A549 (cell line): ENCODE results near the gene CAND2. TPM values are rescaled to one million over a fixed set of nuclear protein-coding genes. Genes with fewer than 3 reads are reported as not detected.
A peak's percentile ranks its signal among the peaks of the same experiment; 100 is the strongest.

Experiments used
- ATAC-seq, 2 experiments: fragments of 200-7000 bp in 1 of 2; fragments of >200 bp in 1 of 2; cut with Nextera tagmentation in 1 of 2; cut with Tn5 transposase in 1 of 2; 3 replicates each; pipeline versions ENCODE4 v1.8.0 to v1.9.1; 2018 to 2020; ENCODE audit warnings: mild to moderate bottlenecking in 1 of 2, moderate library complexity in 1 of 2
- CTCF ChIA-PET: fragments of 300-600 bp; sonication (Branson Sonifier 250); formaldehyde crosslinking; extraction: SDS; loops from one replicate; lab custom pipeline; 2021; ENCODE audit warnings: antibody characterized with exemption, inconsistent platforms; lab: Yijun Ruan, JAX
- POLR2A ChIA-PET: fragments of 350-600 bp; formaldehyde crosslinking; extraction: SDS; loops from one replicate; lab custom pipeline; 2021; ENCODE audit warnings: antibody characterized with exemption, inconsistent platforms; lab: Yijun Ruan, JAX
- DNase-seq, 2 experiments: peaks; one replicate each; pipeline versions ENCODE4 v3.0.0 to v3.0.0-alpha.2; 2011 to 2016; ENCODE audit warnings: low read depth in 1 of 2, low spot score in 1 of 2
- FAIRE-seq: peaks from 2 replicates; lab custom pipeline; 2011; peaks lifted over from hg19 to GRCh38; lab: Jason Lieb, UNC
- H3K27ac ChIP-seq, 2 experiments: fragments of >200 bp; sonication (Bioruptor Twin); formaldehyde crosslinking; 3 replicates each; pipeline ENCODE4 v1.5.1; 2016 to 2017
- H3K4me1 ChIP-seq: fragments of >200 bp; sonication (Bioruptor Twin); formaldehyde crosslinking; 3 replicates; pipeline ENCODE4 v1.6.1; 2016
- H3K4me2 ChIP-seq: fragments of >200 bp; sonication (Bioruptor Twin); formaldehyde crosslinking; 3 replicates; pipeline ENCODE4 v1.6.1; 2016
- H3K4me3 ChIP-seq: fragments of >200 bp; sonication (Bioruptor Twin); formaldehyde crosslinking; 3 replicates; pipeline ENCODE4 v1.5.1; 2016
- H3K9me3 ChIP-seq: fragments of >200 bp; sonication (Bioruptor Twin); formaldehyde crosslinking; 3 replicates; pipeline ENCODE4 v1.6.1; 2016
- CBX8 ChIP-seq: fragments of 200-600 bp; sonication (generic); IDR thresholded peaks from 2 replicates; pipeline ENCODE4 v1.6.1; 2016
- FOSL2 ChIP-seq, 2 experiments: fragments of 450-650 bp in 1 of 2; fragments of >200 bp in 1 of 2; sonication (Bioruptor Twin) in 1 of 2; formaldehyde crosslinking; IDR thresholded peaks; 2 replicates each; pipeline versions ENCODE4 v1.5.0 to v1.6.1; 2016 to 2020; ENCODE audit warnings: mild to moderate bottlenecking in 1 of 2, moderate library complexity in 1 of 2
- FOXS1 ChIP-seq: fragments of 250-450 bp; sonication (Bioruptor Pico); IDR thresholded peaks from 2 replicates; pipeline ENCODE4 v1.5.0; 2020; ENCODE audit warnings: mild to moderate bottlenecking, moderate library complexity
- MAFK ChIP-seq: fragments of 450-650 bp; IDR thresholded peaks from 2 replicates; pipeline ENCODE4 v1.6.1; 2014; ENCODE audit not compliant: partially characterized antibody
- POLR2AphosphoS2 ChIP-seq: conservative IDR thresholded peaks from 2 replicates; pipeline ENCODE4 v1.6.1; 2012; ENCODE audit warnings: low read length, improper control_type of control experiment, inconsistent platforms
- RAD21 ChIP-seq, 2 experiments: fragments of >200 bp in 1 of 2; sonication (Bioruptor Twin) in 1 of 2; formaldehyde crosslinking in 1 of 2; IDR thresholded peaks in 1 of 2; conservative IDR thresholded peaks in 1 of 2; 2 replicates in 1 of 2; 3 replicates in 1 of 2; pipeline ENCODE4 v1.6.1; 2012 to 2018; ENCODE audit warnings: inconsistent platforms in 1 of 2
- SMC3 ChIP-seq: fragments of >200 bp; sonication (Bioruptor Twin); formaldehyde crosslinking; IDR thresholded peaks from 3 replicates; pipeline ENCODE4 v1.6.1; 2018; ENCODE audit warnings: inconsistent platforms
- TFCP2L1 ChIP-seq: fragments of 250-450 bp; sonication (Bioruptor Pico); IDR thresholded peaks from 2 replicates; pipeline ENCODE4 v1.5.0; 2021; ENCODE audit warnings: mild to moderate bottlenecking
- WGBS: methylation state at CpG from one replicate; pipeline ENCODE4 v1.1.6; 2017; ENCODE audit errors: missing lambda C conversion rate; 5-methylcytosine and 5-hydroxymethylcytosine counted together
- polyA plus RNA-seq, 4 experiments: library from polyadenylated mRNA; depleted of rRNA in 3 of 4; stranded (reverse); fragments of >200 nt; fragmentation: RNase III in 1 of 4; extraction: RNeasy Plus Mini Kit Qiagen cat#74134 plus additional on column Dnase treatment in 1 of 4; gene quantifications; 2 replicates in 3 of 4; 3 replicates in 1 of 4; pipeline ENCODE4 v1.2.3, GENCODE V29; 2011 to 2017
- TF ChIP-seq, protein P1 (sequence below): IDR thresholded peaks from 2 replicates; pipeline ENCODE4 v1.6.1; 2012
- TF ChIP-seq, protein P2 (sequence below): fragments of 450-650 bp; IDR thresholded peaks from 2 replicates; pipeline ENCODE4 v1.6.1; 2014; ENCODE audit warnings: antibody characterized with exemption
- TF ChIP-seq, protein P3 (sequence below): fragments of >200 bp; sonication (Bioruptor Twin); formaldehyde crosslinking; IDR thresholded peaks from 3 replicates; pipeline ENCODE4 v1.5.1; 2016
- TF ChIP-seq, protein P4 (sequence below): fragments of 250-450 bp; sonication (Bioruptor Pico); IDR thresholded peaks from 2 replicates; pipeline ENCODE4 v1.5.0; 2020; ENCODE audit warnings: low read depth, mild to moderate bottlenecking, moderate library complexity
- TF ChIP-seq, protein P5 (sequence below): IDR thresholded peaks from 2 replicates; pipeline ENCODE4 v1.6.1; 2012; ENCODE audit warnings: low read depth, borderline replicate concordance

Gene CAND2
- polyA plus RNA-seq, 2 of the 4 experiments (the other 2 are of a cell fraction), result 0.72 to 0.84 TPM

DNA sequence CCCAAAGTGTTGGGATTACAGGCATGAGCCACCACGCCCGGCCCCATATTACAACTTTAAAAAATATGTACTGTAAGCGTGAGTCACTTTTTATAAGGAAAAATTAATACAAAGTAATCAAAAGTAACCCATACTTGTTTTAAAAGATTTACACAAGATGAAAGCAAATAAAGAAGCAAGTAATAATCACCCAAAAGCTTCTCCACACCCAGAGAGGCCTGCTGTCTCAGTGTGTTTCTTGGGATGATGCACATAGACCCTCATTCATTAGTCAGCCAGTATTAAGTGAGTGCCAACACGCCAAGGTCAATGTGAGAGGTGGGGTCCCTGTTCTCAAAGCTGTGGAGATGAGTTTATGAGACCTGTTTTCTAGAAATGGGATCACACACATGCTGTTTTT, 32.9 kb downstream of the CAND2 start:
- DNase-seq, result no peak
- ChIA-PET POLR2A (no interaction called here), CTCF (interaction anchor here (1.0 to 5.5 kb wide), 7 partner anchors 8 to 123 kb away, joined by 3 to 47 read pairs (median 4); partner anchors contain the start of gene RPL32)
- Histone ChIP-seq H3K4me2 (peak overlapping the region; percentile 27; the same call in 2 of the 3 replicates), H3K27ac (no peak overlapping the region), H3K4me3 (no peak overlapping the region), H3K4me1 (peaks cover 24% of the 10 kb centered on the region), H3K9me3 (no peaks in the 10 kb centered on the region)
- TF ChIP-seq FOSL2 (IDR thresholded peaks at IDR 0.05) (no peak), FOSL2 (CRISPR knock-in tag; IDR thresholded peaks at IDR 0.05) (peak; percentile 21; the same call in 1 of the 2 replicates), CBX8 (no peak)
- 25% methylated on average over 4 of the region's 4 CpGs for WGBS
- peak; percentile 1 to 2; a peak in 2 of 6 replicates for ATAC-seq
- no peak for FAIRE-seq

DNA sequence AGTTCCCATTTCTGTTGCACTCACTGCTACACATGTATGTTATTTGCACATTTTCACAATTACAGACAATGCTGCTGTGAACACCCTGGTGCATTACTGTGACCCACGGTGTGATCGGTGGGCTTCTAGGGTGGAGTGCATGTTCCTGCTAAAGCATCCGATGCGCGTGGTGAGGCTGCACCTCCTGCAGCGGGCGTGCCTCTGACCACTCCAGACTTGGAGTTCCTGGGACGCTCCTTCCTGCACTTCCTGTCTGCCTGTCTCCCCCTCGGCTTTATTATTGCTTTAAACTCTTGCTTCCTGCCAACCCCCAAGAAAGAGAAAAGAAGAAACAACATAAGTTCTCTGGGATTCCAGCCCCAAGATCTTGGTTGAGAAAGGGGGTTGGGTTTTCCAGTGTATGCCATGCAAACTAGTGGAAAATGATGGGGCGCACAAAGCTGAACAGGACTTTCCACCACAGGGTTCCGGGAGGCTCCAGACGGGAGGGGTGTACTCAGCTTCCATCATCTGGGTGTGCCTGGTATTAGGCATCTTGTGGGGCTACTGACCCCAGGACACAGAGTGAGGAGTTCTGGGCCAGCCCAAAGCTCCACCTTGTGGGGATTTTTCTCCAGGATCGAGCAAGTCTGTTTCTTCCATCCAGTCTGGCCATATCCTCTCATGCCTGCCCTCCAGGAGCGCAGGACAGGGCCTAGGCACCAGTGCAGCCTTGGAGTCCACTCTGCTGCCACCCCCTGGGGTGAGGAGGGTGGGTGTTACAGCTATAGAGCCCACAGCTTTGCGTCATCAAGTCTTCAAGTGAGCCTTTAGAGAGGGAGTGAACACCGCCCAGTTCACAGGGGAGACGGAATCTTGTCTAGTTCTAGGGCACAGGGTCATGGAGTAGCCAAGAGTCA, 33.7 kb downstream of the CAND2 start:
- no peak overlapping the region for H3K4me3 ChIP-seq
- POLR2A ChIA-PET, result interaction anchor here (1.7 kb wide), 1 partner anchor 11 kb away, joined by 12 read pairs; the partner anchor contains the start of gene RPL32
- no peak for FAIRE-seq

More for the DNA sequence above, 33.7 kb downstream of the CAND2 start:
- ATAC-seq (peak; percentile 37 to 67), DNase-seq (peak in 1 of 2 experiments; percentile 33)
- H3K4me2 ChIP-seq, result peak overlapping the region; percentile 27
- peaks cover 24% of the 10 kb centered on the region for H3K4me1 ChIP-seq
- TF ChIP-seq RAD21 (conservative IDR thresholded peaks at IDR 0.05 in 1 of 2, IDR thresholded peaks at IDR 0.05 in 1 of 2) (peak in 1 of 2 experiments; percentile 33; a peak in 2 of 5 replicates), SMC3 (no peak), MAFK (no peak), POLR2AphosphoS2 (peak; percentile 34; the same call in 1 of the 2 replicates), FOXS1 (no peak), TFCP2L1 (0 out of 2 replicates have a peak, but pooled peaks have one; percentile 20)
- TF ChIP-seq, protein P1, sequence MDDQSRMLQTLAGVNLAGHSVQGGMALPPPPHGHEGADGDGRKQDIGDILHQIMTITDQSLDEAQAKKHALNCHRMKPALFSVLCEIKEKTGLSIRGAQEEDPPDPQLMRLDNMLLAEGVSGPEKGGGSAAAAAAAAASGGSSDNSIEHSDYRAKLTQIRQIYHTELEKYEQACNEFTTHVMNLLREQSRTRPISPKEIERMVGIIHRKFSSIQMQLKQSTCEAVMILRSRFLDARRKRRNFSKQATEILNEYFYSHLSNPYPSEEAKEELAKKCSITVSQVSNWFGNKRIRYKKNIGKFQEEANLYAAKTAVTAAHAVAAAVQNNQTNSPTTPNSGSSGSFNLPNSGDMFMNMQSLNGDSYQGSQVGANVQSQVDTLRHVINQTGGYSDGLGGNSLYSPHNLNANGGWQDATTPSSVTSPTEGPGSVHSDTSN, result no peak; the same call in 1 of the 2 replicates
- TF ChIP-seq, protein P2, sequence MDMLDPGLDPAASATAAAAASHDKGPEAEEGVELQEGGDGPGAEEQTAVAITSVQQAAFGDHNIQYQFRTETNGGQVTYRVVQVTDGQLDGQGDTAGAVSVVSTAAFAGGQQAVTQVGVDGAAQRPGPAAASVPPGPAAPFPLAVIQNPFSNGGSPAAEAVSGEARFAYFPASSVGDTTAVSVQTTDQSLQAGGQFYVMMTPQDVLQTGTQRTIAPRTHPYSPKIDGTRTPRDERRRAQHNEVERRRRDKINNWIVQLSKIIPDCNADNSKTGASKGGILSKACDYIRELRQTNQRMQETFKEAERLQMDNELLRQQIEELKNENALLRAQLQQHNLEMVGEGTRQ, result no peak
- TF ChIP-seq, protein P3, sequence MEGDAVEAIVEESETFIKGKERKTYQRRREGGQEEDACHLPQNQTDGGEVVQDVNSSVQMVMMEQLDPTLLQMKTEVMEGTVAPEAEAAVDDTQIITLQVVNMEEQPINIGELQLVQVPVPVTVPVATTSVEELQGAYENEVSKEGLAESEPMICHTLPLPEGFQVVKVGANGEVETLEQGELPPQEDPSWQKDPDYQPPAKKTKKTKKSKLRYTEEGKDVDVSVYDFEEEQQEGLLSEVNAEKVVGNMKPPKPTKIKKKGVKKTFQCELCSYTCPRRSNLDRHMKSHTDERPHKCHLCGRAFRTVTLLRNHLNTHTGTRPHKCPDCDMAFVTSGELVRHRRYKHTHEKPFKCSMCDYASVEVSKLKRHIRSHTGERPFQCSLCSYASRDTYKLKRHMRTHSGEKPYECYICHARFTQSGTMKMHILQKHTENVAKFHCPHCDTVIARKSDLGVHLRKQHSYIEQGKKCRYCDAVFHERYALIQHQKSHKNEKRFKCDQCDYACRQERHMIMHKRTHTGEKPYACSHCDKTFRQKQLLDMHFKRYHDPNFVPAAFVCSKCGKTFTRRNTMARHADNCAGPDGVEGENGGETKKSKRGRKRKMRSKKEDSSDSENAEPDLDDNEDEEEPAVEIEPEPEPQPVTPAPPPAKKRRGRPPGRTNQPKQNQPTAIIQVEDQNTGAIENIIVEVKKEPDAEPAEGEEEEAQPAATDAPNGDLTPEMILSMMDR, result 0 out of 3 replicates have a peak, but pooled peaks have one; percentile 11
- TF ChIP-seq, protein P4, sequence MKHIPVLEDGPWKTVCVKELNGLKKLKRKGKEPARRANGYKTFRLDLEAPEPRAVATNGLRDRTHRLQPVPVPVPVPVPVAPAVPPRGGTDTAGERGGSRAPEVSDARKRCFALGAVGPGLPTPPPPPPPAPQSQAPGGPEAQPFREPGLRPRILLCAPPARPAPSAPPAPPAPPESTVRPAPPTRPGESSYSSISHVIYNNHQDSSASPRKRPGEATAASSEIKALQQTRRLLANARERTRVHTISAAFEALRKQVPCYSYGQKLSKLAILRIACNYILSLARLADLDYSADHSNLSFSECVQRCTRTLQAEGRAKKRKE (CRISPR knock-in tag), result no peak
- TF ChIP-seq, protein P5, sequence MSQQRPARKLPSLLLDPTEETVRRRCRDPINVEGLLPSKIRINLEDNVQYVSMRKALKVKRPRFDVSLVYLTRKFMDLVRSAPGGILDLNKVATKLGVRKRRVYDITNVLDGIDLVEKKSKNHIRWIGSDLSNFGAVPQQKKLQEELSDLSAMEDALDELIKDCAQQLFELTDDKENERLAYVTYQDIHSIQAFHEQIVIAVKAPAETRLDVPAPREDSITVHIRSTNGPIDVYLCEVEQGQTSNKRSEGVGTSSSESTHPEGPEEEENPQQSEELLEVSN, result no peak
- CTCF ChIA-PET, result interaction anchor here (0.9 to 5.5 kb wide), 12 partner anchors 8 to 124 kb away, joined by 3 to 47 read pairs (median 4); partner anchors contain the start of gene RPL32
- peak overlapping the region in 1 of 2 experiments; percentile 9; a peak in 1 of 6 replicates for H3K27ac ChIP-seq
- H3K9me3 ChIP-seq, result no peaks in the 10 kb centered on the region
- WGBS, result 59% methylated on average over 16 of the region's 17 CpGs
